WI38 (cell line): ENCODE results near the gene GAMT.

ENCODE experiments used
- H3K4me3 ChIP-seq: 2 replicates; pipeline ENCODE4 v1.5.1; 2011; ENCODE audit warnings: low read depth, mild to moderate bottlenecking, control low read depth, low read length
- CTCF ChIP-seq: IDR thresholded peaks from 2 replicates; pipeline ENCODE4 v1.5.1; 2012; ENCODE audit warnings: low read depth, mild to moderate bottlenecking, control low read depth, low read length

GAMT gene

GRCh38 chr19:1396768-1397679, 4.3 kb downstream of the GAMT start:
- TF ChIP-seq CTCF, result no peak
- no peak overlapping the region for H3K4me3 ChIP-seq

- TF ChIP-seq CTCF, result no peak
- H3K4me3 ChIP-seq, result no peak overlapping the region
Observed at GRCh38 chr19:1396019-1396767, 5.1 kb downstream of the GAMT start.

- H3K4me3 ChIP-seq, result no peak overlapping the region
- TF ChIP-seq CTCF, result no peak
Observed at GRCh38 chr19:1395194-1396018, 5.9 kb downstream of the GAMT start.

GRCh38 chr19:1394252-1395193, 6.8 kb downstream of the GAMT start:
- H3K4me3 ChIP-seq, result no peak overlapping the region
- TF ChIP-seq CTCF, result no peak

GRCh38 chr19:1393841-1394240, 7.5 kb downstream of the GAMT start:
- H3K4me3 ChIP-seq, result no peak overlapping the region
- no peak for TF ChIP-seq CTCF

GRCh38 chr19:1392939-1393530, 8.3 kb downstream of the GAMT start:
- no peak overlapping the region for H3K4me3 ChIP-seq
- no peak for TF ChIP-seq CTCF
